Activated CD8-positive, alpha-beta T cell treated with anti-CD3 and anti-CD28 coated beads, Interleukin-2, amount 10 ng/mL, durations not matched to agents 7 days and 5 days (primary cell): Measurements from ENCODE around the gene KLF12. TPM values are rescaled to one million over a fixed set of nuclear protein-coding genes. Genes with fewer than 3 reads are reported as not detected.

Experiments used
- ATAC-seq: fragments of 150-1000 bp; cut with Tn5 transposase; one replicate; pipeline ENCODE4 v1.10.0; 2021; ENCODE audit warnings: moderate library complexity
- CTCF ChIA-PET: fragments of 350-600 bp; sonication (Branson Sonifier 250); formaldehyde crosslinking; loops from one replicate; lab custom pipeline; 2021; ENCODE audit warnings: antibody characterized with exemption; lab: Charles Lee
- POLR2A ChIA-PET: fragments of 350-600 bp; sonication (Branson Sonifier 250); formaldehyde crosslinking; loops from one replicate; lab custom pipeline; 2021; ENCODE audit warnings: antibody characterized with exemption; lab: Charles Lee
- DNase-seq: peaks from one replicate; pipeline ENCODE4 v3.0.0-alpha.2; 2020
- H3K27ac Mint-ChIP-seq: one replicate; pipeline ENCODE4 v1.8.0; 2021; ENCODE audit warnings: mild to moderate bottlenecking, mixed read lengths
- H3K27me3 Mint-ChIP-seq: one replicate; pipeline ENCODE4 v1.8.0; 2021; ENCODE audit warnings: low read depth, mixed read lengths
- H3K36me3 Mint-ChIP-seq: one replicate; pipeline ENCODE4 v1.8.0; 2021; ENCODE audit warnings: low read depth, mixed read lengths
- H3K4me1 Mint-ChIP-seq: one replicate; pipeline ENCODE4 v1.8.0; 2021; ENCODE audit warnings: low read depth, mixed read lengths
- H3K4me3 Mint-ChIP-seq: one replicate; pipeline ENCODE4 v1.8.0; 2021; ENCODE audit warnings: mild to moderate bottlenecking, mixed read lengths
- H3K9me3 Mint-ChIP-seq: one replicate; pipeline ENCODE4 v1.8.0; 2022; ENCODE audit warnings: mixed read lengths; ENCODE audit not compliant: insufficient read depth
- total RNA-seq, 2 experiments: library from RNA; stranded (reverse); gene quantifications; one replicate each; pipeline ENCODE4 v1.2.3, GENCODE V29; 2021

The KLF12 gene
- total RNA-seq, 2 experiments from 2014 or later = 24.6 to 26.3 TPM

GRCh38 chr13:74154981-74155380 is 20.8 kb upstream of the KLF12 start:
- H3K4me3 Mint-ChIP-seq = no peak overlapping the region
- H3K27ac Mint-ChIP-seq = no peak overlapping the region
- ChIA-PET POLR2A (no interaction called here), CTCF (interaction anchor here (1.0 to 1.1 kb wide), 2 partner anchors 111 to 132 kb away, joined by 3 to 6 read pairs; no protein-coding TSS in a partner anchor)
- no peaks in the 10 kb centered on the region for H3K27me3 Mint-ChIP-seq
- ATAC-seq = no peak
- no peaks in the 10 kb centered on the region for H3K9me3 Mint-ChIP-seq
- H3K36me3 Mint-ChIP-seq = no peaks in the 10 kb centered on the region
- DNase-seq = no peak
- H3K4me1 Mint-ChIP-seq = no peaks in the 10 kb centered on the region

GRCh38 chr13:74153316-74153715 is 19.1 kb upstream of the KLF12 start:
- DNase-seq (no peak), ATAC-seq (no peak)
- no peaks in the 10 kb centered on the region for H3K36me3 Mint-ChIP-seq
- POLR2A ChIA-PET = interaction anchor here (1.0 kb wide), 1 partner anchor 17 kb away, joined by 3 read pairs; no protein-coding TSS in a partner anchor
- H3K4me1 Mint-ChIP-seq = no peaks in the 10 kb centered on the region
- H3K4me3 Mint-ChIP-seq = no peak overlapping the region
- CTCF ChIA-PET = interaction anchor here (2.2 to 2.4 kb wide), 2 partner anchors 14 to 134 kb away, joined by 11 to 16 read pairs; no protein-coding TSS in a partner anchor
- peaks cover 2% of the 10 kb centered on the region for H3K27me3 Mint-ChIP-seq
- no peaks in the 10 kb centered on the region for H3K9me3 Mint-ChIP-seq
- no peak overlapping the region for H3K27ac Mint-ChIP-seq

GRCh38 chr13:74151859-74152258 is 17.7 kb upstream of the KLF12 start:
- CTCF ChIA-PET = interaction anchor here (2.2 to 2.4 kb wide), 2 partner anchors 12 to 135 kb away, joined by 11 to 16 read pairs; no protein-coding TSS in a partner anchor
- no peak overlapping the region for H3K27ac Mint-ChIP-seq
- POLR2A ChIA-PET = no interaction called here

GRCh38 chr13:74148352-74148751 is 14.1 kb upstream of the KLF12 start:
- Mint-ChIP-seq H3K4me1 (no peaks in the 10 kb centered on the region), H3K27ac (no peak overlapping the region), H3K9me3 (no peaks in the 10 kb centered on the region), H3K27me3 (peaks cover 2% of the 10 kb centered on the region), H3K36me3 (no peaks in the 10 kb centered on the region), H3K4me3 (no peak overlapping the region)
- no peak for ATAC-seq
- no peak for DNase-seq
- ChIA-PET CTCF (interaction anchor here (4.7 kb wide), 1 partner anchor 139 kb away, joined by 20 read pairs; no protein-coding TSS in a partner anchor), POLR2A (interaction anchor here (0.6 kb wide), 1 partner anchor 1145 kb away, joined by 3 read pairs; no protein-coding TSS in a partner anchor)

More at GRCh38 chr13:74151859-74152258, 17.7 kb upstream of the KLF12 start:
- Mint-ChIP-seq H3K36me3 (no peaks in the 10 kb centered on the region), H3K9me3 (no peaks in the 10 kb centered on the region), H3K4me3 (no peak overlapping the region), H3K4me1 (no peaks in the 10 kb centered on the region), H3K27me3 (peaks cover 2% of the 10 kb centered on the region)
- DNase-seq (no peak), ATAC-seq (no peak)

GRCh38 chr13:74145249-74145975 is 11.2 kb upstream of the KLF12 start:
- Mint-ChIP-seq H3K9me3 (no peaks in the 10 kb centered on the region), H3K4me1 (no peaks in the 10 kb centered on the region), H3K36me3 (no peaks in the 10 kb centered on the region), H3K27me3 (peaks cover 4% of the 10 kb centered on the region), H3K27ac (no peak overlapping the region), H3K4me3 (no peak overlapping the region)
- ATAC-seq (no peak), DNase-seq (no peak)
- ChIA-PET CTCF (interaction anchor here (4.7 kb wide), 1 partner anchor 142 kb away, joined by 20 read pairs; no protein-coding TSS in a partner anchor), POLR2A (no interaction called here)

GRCh38 chr13:74144269-74144668 is 10.1 kb upstream of the KLF12 start:
- H3K4me3 Mint-ChIP-seq = no peak overlapping the region
- no peaks in the 10 kb centered on the region for H3K36me3 Mint-ChIP-seq
- CTCF ChIA-PET = no interaction called here
- DNase-seq = no peak
- no peaks in the 10 kb centered on the region for H3K9me3 Mint-ChIP-seq
- H3K4me1 Mint-ChIP-seq = no peaks in the 10 kb centered on the region
- no peak overlapping the region for H3K27ac Mint-ChIP-seq
- POLR2A ChIA-PET = no interaction called here
- no peak for ATAC-seq
- H3K27me3 Mint-ChIP-seq = peaks cover 4% of the 10 kb centered on the region

- DNase-seq (no peak), ATAC-seq (no peak)
- Mint-ChIP-seq H3K9me3 (no peaks in the 10 kb centered on the region), H3K27me3 (peaks cover 7% of the 10 kb centered on the region), H3K4me1 (no peaks in the 10 kb centered on the region), H3K27ac (no peak overlapping the region), H3K36me3 (no peaks in the 10 kb centered on the region), H3K4me3 (no peak overlapping the region)
- ChIA-PET POLR2A (no interaction called here), CTCF (interaction anchor here (15.3 kb wide), 1 partner anchor 145 kb away, joined by 134 read pairs; no protein-coding TSS in a partner anchor)
Observed at GRCh38 chr13:74142257-74142656, 8.1 kb upstream of the KLF12 start.

- no peak overlapping the region for H3K27ac Mint-ChIP-seq
- ChIA-PET POLR2A (no interaction called here), CTCF (interaction anchor here (0.9 to 15.3 kb wide), 3 partner anchors 15 to 149 kb away, joined by 3 to 134 read pairs (median 11); no protein-coding TSS in a partner anchor)
- DNase-seq (no peak), ATAC-seq (no peak)
- no peak overlapping the region for H3K4me3 Mint-ChIP-seq
- peaks cover 7% of the 10 kb centered on the region for H3K27me3 Mint-ChIP-seq
- H3K9me3 Mint-ChIP-seq = no peaks in the 10 kb centered on the region
- H3K36me3 Mint-ChIP-seq = peaks cover 2% of the 10 kb centered on the region
- no peaks in the 10 kb centered on the region for H3K4me1 Mint-ChIP-seq
Observed at GRCh38 chr13:74138241-74138640, 4.0 kb upstream of the KLF12 start.

GRCh38 chr13:74136084-74136658 is 2.0 kb upstream of the KLF12 start:
- no peak for ATAC-seq
- H3K9me3 Mint-ChIP-seq = no peaks in the 10 kb centered on the region
- H3K4me3 Mint-ChIP-seq = no peak overlapping the region

GRCh38 chr13:74135326-74136083 is 1.3 kb upstream of the KLF12 start:
- H3K36me3 Mint-ChIP-seq = peaks cover 4% of the 10 kb centered on the region
- CTCF ChIA-PET = interaction anchor here (1.0 to 15.3 kb wide), 5 partner anchors 15 to 192 kb away, joined by 3 to 134 read pairs (median 4); no protein-coding TSS in a partner anchor
- H3K27me3 Mint-ChIP-seq = peaks cover 4% of the 10 kb centered on the region
- H3K27ac Mint-ChIP-seq = peak overlapping the region; percentile 84
- POLR2A ChIA-PET = interaction anchor here (0.6 to 6.0 kb wide), 17 partner anchors 11 to 1191 kb away, joined by 3 to 73 read pairs (median 3); no protein-coding TSS in a partner anchor
- DNase-seq = peak; percentile 71
- H3K4me3 Mint-ChIP-seq = no peak overlapping the region
- peak; percentile 29 for ATAC-seq
- no peaks in the 10 kb centered on the region for H3K9me3 Mint-ChIP-seq
- H3K4me1 Mint-ChIP-seq = peaks cover 19% of the 10 kb centered on the region

More at GRCh38 chr13:74136084-74136658, 2.0 kb upstream of the KLF12 start:
- ChIA-PET POLR2A (interaction anchor here (0.6 to 6.0 kb wide), 8 partner anchors 18 to 379 kb away, joined by 3 to 73 read pairs (median 3); no protein-coding TSS in a partner anchor), CTCF (interaction anchor here (0.7 to 15.3 kb wide), 5 partner anchors 15 to 151 kb away, joined by 3 to 134 read pairs (median 4); no protein-coding TSS in a partner anchor)
- DNase-seq = peak; percentile 50
- Mint-ChIP-seq H3K27ac (no peak overlapping the region), H3K4me1 (peaks cover 12% of the 10 kb centered on the region), H3K36me3 (peaks cover 4% of the 10 kb centered on the region), H3K27me3 (peaks cover 4% of the 10 kb centered on the region)
